ENCODE measurements around the gene GOLGA3. TPM values are rescaled to one million over a fixed set of nuclear protein-coding genes. Genes with fewer than 3 reads are reported as not detected.
"Not testable (repeated sequence)": the region's sequence is repeated elsewhere in the genome, so short reads cannot be mapped to it uniquely, and the experiment has no call there.

The GOLGA3 gene
- 10 to 100 TPM; 70.3 to 96.5 TPM for total RNA-seq

- Histone ChIP-seq H3K36me3 (no peaks in the 10 kb centered on the region), H3K4me1 (peaks cover 9% of the 10 kb centered on the region), H3K27ac (peak within 1 kb of the TSS; percentile 97), H3K9me3 (no peaks in the 10 kb centered on the region), H3K4me3 (peak within 1 kb of the TSS; percentile 90), H3K9ac (ENCODE audit: low read depth in 2 of 2, low read length in 2 of 2) (peak within 1 kb of the TSS; percentile 81 to 89), H3K27me3 (no peaks in the 10 kb centered on the region)
- DNase-seq = peak; percentile 96
- intact Hi-C loops (cut with DNase I) = no loop called here
- TF ChIP-seq CTCF (IDR thresholded peaks at IDR 0.05) = no peak
Observed at GRCh38 chr12:132828706-132829534, at the start of gene GOLGA3. Gene GOLGA3 (minus strand): TSS chr12:132828869. CDS start chr12:132822128, 6,741 bp downstream.

- H3K4me1 ChIP-seq; DNase-seq; H3K9me3 ChIP-seq; H3K27ac ChIP-seq; H3K4me3 ChIP-seq; H3K27me3 ChIP-seq; H3K9ac ChIP-seq (ENCODE audit: low read depth in 2 of 2, low read length in 2 of 2); intact Hi-C loops (cut with DNase I): not testable (repeated sequence)
- H3K36me3 ChIP-seq = peaks cover 15% of the 10 kb centered on the region
Observed at GRCh38 chr12:132874620-132875019, 46.0 kb upstream of the GOLGA3 start.

GRCh38 chr12:132874175-132874574, 45.5 kb upstream of the GOLGA3 start:
- Histone ChIP-seq H3K9me3 (no peaks in the 10 kb centered on the region), H3K36me3 (peaks cover 15% of the 10 kb centered on the region), H3K9ac (ENCODE audit: low read depth in 2 of 2, low read length in 2 of 2) (no peak overlapping the region), H3K4me1 (no peaks in the 10 kb centered on the region), H3K27ac (no peak overlapping the region), H3K4me3 (no peak overlapping the region), H3K27me3 (no peaks in the 10 kb centered on the region)
- intact Hi-C loops (cut with DNase I) = no loop called here
- no peak for DNase-seq
- no peak for TF ChIP-seq CTCF (IDR thresholded peaks at IDR 0.05)

- intact Hi-C loops (cut with DNase I) = no loop called here
- no peaks in the 10 kb centered on the region for H3K27me3 ChIP-seq
- H3K4me3 ChIP-seq = no peak overlapping the region
- H3K27ac ChIP-seq = no peak overlapping the region
- H3K36me3 ChIP-seq = peaks cover 15% of the 10 kb centered on the region
- no peaks in the 10 kb centered on the region for H3K9me3 ChIP-seq
- H3K9ac ChIP-seq (ENCODE audit: low read depth in 2 of 2, low read length in 2 of 2) = no peak overlapping the region
- no peak for TF ChIP-seq CTCF (IDR thresholded peaks at IDR 0.05)
- no peak for DNase-seq
- no peaks in the 10 kb centered on the region for H3K4me1 ChIP-seq
Observed at GRCh38 chr12:132873724-132874123, 45.1 kb upstream of the GOLGA3 start.

- H3K4me3 ChIP-seq = no peak overlapping the region
- intact Hi-C loops (cut with DNase I) = no loop called here
- H3K27ac ChIP-seq = no peak overlapping the region
- TF ChIP-seq CTCF (IDR thresholded peaks at IDR 0.05) = no peak
- no peak for DNase-seq
- no peaks in the 10 kb centered on the region for H3K4me1 ChIP-seq
- H3K9ac ChIP-seq (ENCODE audit: low read depth in 2 of 2, low read length in 2 of 2) = no peak overlapping the region
- peaks cover 15% of the 10 kb centered on the region for H3K36me3 ChIP-seq
- no peaks in the 10 kb centered on the region for H3K27me3 ChIP-seq
- H3K9me3 ChIP-seq = no peaks in the 10 kb centered on the region
Observed at GRCh38 chr12:132872975-132873421, 44.3 kb upstream of the GOLGA3 start.
